ENCODE data around the gene DNAH7. TPM values are rescaled to one million over a fixed set of nuclear protein-coding genes. Genes with fewer than 3 reads are reported as not detected.
"Not testable (repeated sequence)": the region's sequence is repeated elsewhere in the genome, so short reads cannot be mapped to it uniquely, and the experiment has no call there.

The DNAH7 gene
- total and polyA plus RNA-seq, 2 donors (not counting 1 experiment from before 2014, with no cell fraction given), result 0.37 to 0.99 TPM

GRCh38 chr2:196097864-196098660, 29.4 kb upstream of the DNAH7 start:
- Histone ChIP-seq H3K27ac (ENCODE audit: insufficient read depth, low read length) (no peak overlapping the region), H3K4me1 (ENCODE audit: control insufficient read depth, extremely low read depth, insufficient read depth, low read length) (peaks cover 7% of the 10 kb centered on the region), H3K27me3 (ENCODE audit: control insufficient read depth, insufficient read depth, low read length) (no peaks in the 10 kb centered on the region), H3K4me3 (replicated peaks in 1 of 4; ENCODE audit: control extremely low read depth in 1 of 4, insufficient read depth in 1 of 4, low read depth in 3 of 4, low read length in 4 of 4) (no peak overlapping the region), H3K9me3 (ENCODE audit: control insufficient read depth, insufficient read depth, low read depth, low read length) (no peaks in the 10 kb centered on the region), H3K9ac (ENCODE audit: insufficient read depth, low read length) (no peak overlapping the region), H2AFZ (ENCODE audit: low read length) (no peak overlapping the region), H4K20me1 (ENCODE audit: control insufficient read depth, extremely low read depth, insufficient read depth, low read length) (no peaks in the 10 kb centered on the region), H3K79me2 (ENCODE audit: control insufficient read depth, insufficient read depth, low read length) (no peaks in the 10 kb centered on the region), H3K36me3 (ENCODE audit: control insufficient read depth, insufficient read depth, low read length) (no peaks in the 10 kb centered on the region), H3K4me2 (ENCODE audit: extremely low read depth, insufficient read depth, low read length) (no peak overlapping the region)
- no peak for DNase-seq (ENCODE audit: low read depth in 2 of 2)
- TF ChIP-seq EZH2 (IDR thresholded peaks at IDR 0.05; ENCODE audit: low read length, missing control alignments), result no peak
- TF ChIP-seq, protein P1, sequence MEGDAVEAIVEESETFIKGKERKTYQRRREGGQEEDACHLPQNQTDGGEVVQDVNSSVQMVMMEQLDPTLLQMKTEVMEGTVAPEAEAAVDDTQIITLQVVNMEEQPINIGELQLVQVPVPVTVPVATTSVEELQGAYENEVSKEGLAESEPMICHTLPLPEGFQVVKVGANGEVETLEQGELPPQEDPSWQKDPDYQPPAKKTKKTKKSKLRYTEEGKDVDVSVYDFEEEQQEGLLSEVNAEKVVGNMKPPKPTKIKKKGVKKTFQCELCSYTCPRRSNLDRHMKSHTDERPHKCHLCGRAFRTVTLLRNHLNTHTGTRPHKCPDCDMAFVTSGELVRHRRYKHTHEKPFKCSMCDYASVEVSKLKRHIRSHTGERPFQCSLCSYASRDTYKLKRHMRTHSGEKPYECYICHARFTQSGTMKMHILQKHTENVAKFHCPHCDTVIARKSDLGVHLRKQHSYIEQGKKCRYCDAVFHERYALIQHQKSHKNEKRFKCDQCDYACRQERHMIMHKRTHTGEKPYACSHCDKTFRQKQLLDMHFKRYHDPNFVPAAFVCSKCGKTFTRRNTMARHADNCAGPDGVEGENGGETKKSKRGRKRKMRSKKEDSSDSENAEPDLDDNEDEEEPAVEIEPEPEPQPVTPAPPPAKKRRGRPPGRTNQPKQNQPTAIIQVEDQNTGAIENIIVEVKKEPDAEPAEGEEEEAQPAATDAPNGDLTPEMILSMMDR (conservative IDR thresholded peaks at IDR 0.05 in 1 of 2, IDR thresholded peaks at IDR 0.05 in 1 of 2; ENCODE audit: low read depth in 1 of 2, low read length in 2 of 2), result no peak

- Histone ChIP-seq H4K20me1 (ENCODE audit: control insufficient read depth, extremely low read depth, insufficient read depth, low read length) (no peaks in the 10 kb centered on the region), H3K4me3 (replicated peaks in 1 of 4; ENCODE audit: control extremely low read depth in 1 of 4, insufficient read depth in 1 of 4, low read depth in 3 of 4, low read length in 4 of 4) (no peak overlapping the region), H3K9ac (ENCODE audit: insufficient read depth, low read length) (no peak overlapping the region), H3K4me2 (ENCODE audit: extremely low read depth, insufficient read depth, low read length) (no peak overlapping the region), H3K9me3 (ENCODE audit: control insufficient read depth, insufficient read depth, low read depth, low read length) (no peaks in the 10 kb centered on the region), H3K36me3 (ENCODE audit: control insufficient read depth, insufficient read depth, low read length) (no peaks in the 10 kb centered on the region), H3K27ac (ENCODE audit: insufficient read depth, low read length) (no peak overlapping the region), H2AFZ (ENCODE audit: low read length) (no peak overlapping the region), H3K4me1 (ENCODE audit: control insufficient read depth, extremely low read depth, insufficient read depth, low read length) (peaks cover 7% of the 10 kb centered on the region), H3K79me2 (ENCODE audit: control insufficient read depth, insufficient read depth, low read length) (no peaks in the 10 kb centered on the region), H3K27me3 (ENCODE audit: control insufficient read depth, insufficient read depth, low read length) (no peaks in the 10 kb centered on the region)
- no peak for TF ChIP-seq EZH2 (IDR thresholded peaks at IDR 0.05; ENCODE audit: low read length, missing control alignments)
- TF ChIP-seq, protein P1 (conservative IDR thresholded peaks at IDR 0.05 in 1 of 2, IDR thresholded peaks at IDR 0.05 in 1 of 2; ENCODE audit: low read depth in 1 of 2, low read length in 2 of 2), result no peak
- no peak for DNase-seq (ENCODE audit: low read depth in 2 of 2)
These were observed 28.5 kb upstream of the DNAH7 start for GRCh38 chr2:196096982-196097745.

DNA sequence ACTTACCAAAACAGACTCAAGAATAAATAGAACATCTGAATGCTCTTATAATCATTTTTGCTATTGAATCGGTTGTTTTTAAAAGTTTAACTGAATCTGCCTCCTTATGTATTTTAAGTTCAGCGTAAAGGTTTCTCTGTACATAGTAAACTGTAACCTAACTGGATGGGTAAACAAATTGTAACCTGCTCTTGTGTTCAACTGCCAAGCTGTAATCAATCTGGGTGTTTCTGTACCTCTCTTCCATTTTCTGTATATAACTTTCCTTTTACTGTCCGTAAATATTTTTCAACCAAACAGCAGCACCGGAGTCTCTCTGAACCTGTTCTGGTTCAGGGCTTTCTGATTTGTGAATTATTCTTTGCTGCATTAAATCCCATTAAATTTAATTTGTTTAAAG, 27.6 kb upstream of the DNAH7 start:
- no peak for TF ChIP-seq EZH2 (IDR thresholded peaks at IDR 0.05; ENCODE audit: low read length, missing control alignments)
- TF ChIP-seq, protein P1 (conservative IDR thresholded peaks at IDR 0.05 in 1 of 2, IDR thresholded peaks at IDR 0.05 in 1 of 2; ENCODE audit: low read depth in 1 of 2, low read length in 2 of 2), result no peak
- Histone ChIP-seq H3K9me3 (ENCODE audit: control insufficient read depth, insufficient read depth, low read depth, low read length) (no peaks in the 10 kb centered on the region), H3K4me3 (replicated peaks in 1 of 4; ENCODE audit: control extremely low read depth in 1 of 4, insufficient read depth in 1 of 4, low read depth in 3 of 4, low read length in 4 of 4) (no peak overlapping the region), H4K20me1 (ENCODE audit: control insufficient read depth, extremely low read depth, insufficient read depth, low read length) (no peaks in the 10 kb centered on the region), H3K27ac (ENCODE audit: insufficient read depth, low read length) (no peak overlapping the region), H3K9ac (ENCODE audit: insufficient read depth, low read length) (no peak overlapping the region), H3K4me2 (ENCODE audit: extremely low read depth, insufficient read depth, low read length) (no peak overlapping the region), H3K36me3 (ENCODE audit: control insufficient read depth, insufficient read depth, low read length) (no peaks in the 10 kb centered on the region), H2AFZ (ENCODE audit: low read length) (no peak overlapping the region), H3K27me3 (ENCODE audit: control insufficient read depth, insufficient read depth, low read length) (no peaks in the 10 kb centered on the region), H3K4me1 (ENCODE audit: control insufficient read depth, extremely low read depth, insufficient read depth, low read length) (peaks cover 3% of the 10 kb centered on the region), H3K79me2 (ENCODE audit: control insufficient read depth, insufficient read depth, low read length) (no peaks in the 10 kb centered on the region)
- DNase-seq (ENCODE audit: low read depth in 2 of 2), result no peak

- not testable (repeated sequence) for H3K9me3 ChIP-seq (ENCODE audit: control insufficient read depth, insufficient read depth, low read depth, low read length); H3K27ac ChIP-seq (ENCODE audit: insufficient read depth, low read length); H3K36me3 ChIP-seq (ENCODE audit: control insufficient read depth, insufficient read depth, low read length); DNase-seq (ENCODE audit: low read depth in 2 of 2); H3K4me2 ChIP-seq (ENCODE audit: extremely low read depth, insufficient read depth, low read length); H3K27me3 ChIP-seq (ENCODE audit: control insufficient read depth, insufficient read depth, low read length); H3K9ac ChIP-seq (ENCODE audit: insufficient read depth, low read length); H3K4me3 ChIP-seq (replicated peaks in 1 of 4; ENCODE audit: control extremely low read depth in 1 of 4, insufficient read depth in 1 of 4, low read depth in 3 of 4, low read length in 4 of 4); H3K4me1 ChIP-seq (ENCODE audit: control insufficient read depth, extremely low read depth, insufficient read depth, low read length); H3K79me2 ChIP-seq (ENCODE audit: control insufficient read depth, insufficient read depth, low read length); H2AFZ ChIP-seq (ENCODE audit: low read length); H4K20me1 ChIP-seq (ENCODE audit: control insufficient read depth, extremely low read depth, insufficient read depth, low read length)
These were observed 20.8 kb upstream of the DNAH7 start for GRCh38 chr2:196089448-196089847.

All from fibroblast of lung (primary cell).